Neutrophil (primary cell): ENCODE measurements around the gene TLN1.

Experiments used
- H3K27ac ChIP-seq: fragments of 200-600 bp; sonication (generic); 2 replicates; pipeline ENCODE4 v1.5.1; 2016; ENCODE audit warnings: mild to moderate bottlenecking, moderate library complexity
- H3K27me3 ChIP-seq: fragments of 200-600 bp; sonication (generic); 2 replicates; pipeline ENCODE4 v1.6.0; 2016; ENCODE audit warnings: mild to moderate bottlenecking
- H3K36me3 ChIP-seq: fragments of 200-600 bp; sonication (generic); 2 replicates; pipeline ENCODE4 v1.5.1; 2017
- H3K4me1 ChIP-seq, 2 experiments: fragments of 200-600 bp in 1 of 2; sonication (generic) in 1 of 2; 1 replicate in 1 of 2; 2 replicates in 1 of 2; pipeline versions ENCODE4 v1.5.1 to v1.6.1; 2013 to 2016; ENCODE audit warnings: low read depth in 1 of 2, low read length in 1 of 2, mild to moderate bottlenecking in 1 of 2, moderate library complexity in 1 of 2; ENCODE audit not compliant: control insufficient read depth in 1 of 2, insufficient read depth in 1 of 2
- H3K4me3 ChIP-seq, 2 experiments: fragments of 200-600 bp in 1 of 2; sonication (generic) in 1 of 2; 1 replicate in 1 of 2; 2 replicates in 1 of 2; pipeline ENCODE4 v1.5.1; 2013 to 2016; ENCODE audit warnings: low read depth in 1 of 2, low read length in 1 of 2, mild to moderate bottlenecking in 1 of 2, moderate library complexity in 1 of 2
- H3K9me3 ChIP-seq: fragments of 200-600 bp; sonication (generic); 2 replicates; pipeline ENCODE4 v1.5.1; 2016
- CTCF ChIP-seq: fragments of 200-600 bp; sonication (generic); IDR thresholded peaks from 2 replicates; pipeline ENCODE4 v1.5.1; 2016; ENCODE audit warnings: antibody characterized with exemption

The TLN1 gene

GRCh38 chr9:35679766-35680330 lies 52.1 kb downstream of the TLN1 start:
- Histone ChIP-seq H3K27me3 (peaks cover 25% of the 10 kb centered on the region), H3K4me3 (no peak overlapping the region), H3K4me1 (peaks cover 4 to 13% of the 10 kb centered on the region in 2 experiments), H3K27ac (no peak overlapping the region), H3K36me3 (no peaks in the 10 kb centered on the region), H3K9me3 (no peaks in the 10 kb centered on the region)
- TF ChIP-seq CTCF = no peak

GRCh38 chr9:35679091-35679490 lies 52.9 kb downstream of the TLN1 start:
- H3K4me3 ChIP-seq = no peak overlapping the region
- H3K9me3 ChIP-seq = no peaks in the 10 kb centered on the region
- no peak for TF ChIP-seq CTCF
- no peaks in the 10 kb centered on the region for H3K36me3 ChIP-seq
- H3K27me3 ChIP-seq = peaks cover 32% of the 10 kb centered on the region
- H3K4me1 ChIP-seq = peaks cover 4 to 13% of the 10 kb centered on the region in 2 experiments
- no peak overlapping the region for H3K27ac ChIP-seq

GRCh38 chr9:35675732-35676392 lies 56.1 kb downstream of the TLN1 start:
- peak overlapping the region in 1 of 2 experiments; percentile 40 for H3K4me3 ChIP-seq
- no peaks in the 10 kb centered on the region for H3K9me3 ChIP-seq
- H3K27ac ChIP-seq = no peak overlapping the region
- TF ChIP-seq CTCF = no peak
- no peaks in the 10 kb centered on the region for H3K36me3 ChIP-seq
- H3K4me1 ChIP-seq = peaks cover 4 to 13% of the 10 kb centered on the region in 2 experiments
- peaks cover 45% of the 10 kb centered on the region for H3K27me3 ChIP-seq

GRCh38 chr9:35675204-35675603 lies 56.8 kb downstream of the TLN1 start:
- no peaks in the 10 kb centered on the region for H3K36me3 ChIP-seq
- TF ChIP-seq CTCF = no peak
- H3K4me1 ChIP-seq = peaks cover 4 to 13% of the 10 kb centered on the region in 2 experiments
- no peak overlapping the region for H3K27ac ChIP-seq
- H3K27me3 ChIP-seq = peaks cover 45% of the 10 kb centered on the region
- H3K9me3 ChIP-seq = no peaks in the 10 kb centered on the region
- no peak overlapping the region for H3K4me3 ChIP-seq

- no peak for TF ChIP-seq CTCF
- Histone ChIP-seq H3K27ac (no peak overlapping the region), H3K4me3 (no peak overlapping the region), H3K27me3 (peaks cover 45% of the 10 kb centered on the region), H3K36me3 (no peaks in the 10 kb centered on the region), H3K9me3 (no peaks in the 10 kb centered on the region), H3K4me1 (peaks cover 4 to 13% of the 10 kb centered on the region in 2 experiments)
These were observed 58.0 kb downstream of the TLN1 start for GRCh38 chr9:35674025-35674361.
